IgD-negative memory B cell (primary cell): ENCODE data around the gene ARRB1. TPM values are rescaled to one million over a fixed set of nuclear protein-coding genes. Genes with fewer than 3 reads are reported as not detected.
"Not testable (repeated sequence)": the region's sequence is repeated elsewhere in the genome, so short reads cannot be mapped to it uniquely, and the experiment has no call there.

Source experiments
- H3K27ac Mint-ChIP-seq, 3 donors: one replicate each; pipeline ENCODE4 v1.8.0; 2020 to 2022; ENCODE audit warnings: mild to moderate bottlenecking in 3 of 3, mixed read lengths in 3 of 3, moderate library complexity in 1 of 3
- H3K27me3 Mint-ChIP-seq: one replicate; pipeline ENCODE4 v1.8.0; 2021; ENCODE audit warnings: mixed read lengths
- H3K36me3 Mint-ChIP-seq: one replicate; pipeline ENCODE4 v1.8.0; 2020; ENCODE audit warnings: mild to moderate bottlenecking, mixed read lengths
- H3K4me1 Mint-ChIP-seq, 3 donors: one replicate each; pipeline ENCODE4 v1.8.0; 2020 to 2022; ENCODE audit warnings: mixed read lengths in 3 of 3, mild to moderate bottlenecking in 1 of 3
- H3K4me3 Mint-ChIP-seq, 4 donors: one replicate each; pipeline ENCODE4 v1.8.0; 2020 to 2022; ENCODE audit warnings: mild to moderate bottlenecking in 4 of 4, mixed read lengths in 4 of 4, moderate library complexity in 3 of 4
- H3K9me3 Mint-ChIP-seq, 3 donors: one replicate each; pipeline ENCODE4 v1.8.0; 2020 to 2021; ENCODE audit warnings: mixed read lengths in 3 of 3, mild to moderate bottlenecking in 1 of 3
- polyA plus RNA-seq: library from polyadenylated mRNA; unstranded; fragments of 300-500 nt; fragmentation: Illumina TruSeq; gene quantifications from one replicate; pipeline ENCODE4 v1.2.3, GENCODE V29; 2021

Gene ARRB1
- polyA plus RNA-seq, 1 donor from 2014 or later, result 3.0 TPM

- H3K27me3 Mint-ChIP-seq, result peaks cover 3% of the 10 kb centered on the region
- H3K4me1 Mint-ChIP-seq, result peaks cover 2 to 7% (median 3%) of the 10 kb centered on the region in 3 donors
- H3K36me3 Mint-ChIP-seq, result no peaks in the 10 kb centered on the region
- H3K27ac Mint-ChIP-seq, result no peak overlapping the region
- H3K4me3 Mint-ChIP-seq, result no peak overlapping the region
- no peaks in the 10 kb centered on the region for H3K9me3 Mint-ChIP-seq
These were observed 28.8 kb upstream of the ARRB1 start for GRCh38 chr11:75380245-75380644.

GRCh38 chr11:75378776-75379175 is 27.3 kb upstream of the ARRB1 start:
- H3K4me3 Mint-ChIP-seq, H3K36me3 Mint-ChIP-seq, H3K9me3 Mint-ChIP-seq, H3K4me1 Mint-ChIP-seq, H3K27ac Mint-ChIP-seq, H3K27me3 Mint-ChIP-seq: not testable (repeated sequence)

- Mint-ChIP-seq H3K36me3 (no peaks in the 10 kb centered on the region), H3K4me3 (no peak overlapping the region), H3K27me3 (peaks cover 3% of the 10 kb centered on the region), H3K27ac (no peak overlapping the region), H3K4me1 (no peaks in the 10 kb centered on the region), H3K9me3 (no peaks in the 10 kb centered on the region)
These were observed 24.7 kb upstream of the ARRB1 start for GRCh38 chr11:75376175-75376574.

- Mint-ChIP-seq H3K9me3 (no peaks in the 10 kb centered on the region), H3K27ac (no peak overlapping the region), H3K4me1 (no peaks in the 10 kb centered on the region), H3K27me3 (peaks cover 3% of the 10 kb centered on the region), H3K36me3 (no peaks in the 10 kb centered on the region), H3K4me3 (no peak overlapping the region)
These were observed 24.2 kb upstream of the ARRB1 start for GRCh38 chr11:75375626-75376025.

GRCh38 chr11:75374646-75375045 is 23.2 kb upstream of the ARRB1 start:
- Mint-ChIP-seq H3K4me1 (peaks cover 0 to 2% (median 0%) of the 10 kb centered on the region in 3 donors), H3K27me3 (peaks cover 6% of the 10 kb centered on the region), H3K9me3 (no peaks in the 10 kb centered on the region), H3K36me3 (no peaks in the 10 kb centered on the region), H3K4me3 (no peak overlapping the region), H3K27ac (no peak overlapping the region)

GRCh38 chr11:75373201-75373600 is 21.7 kb upstream of the ARRB1 start:
- Mint-ChIP-seq H3K9me3 (no peaks in the 10 kb centered on the region), H3K27ac (no peak overlapping the region), H3K4me3 (no peak overlapping the region), H3K27me3 (peaks cover 6% of the 10 kb centered on the region), H3K36me3 (no peaks in the 10 kb centered on the region), H3K4me1 (peaks cover 0 to 2% (median 0%) of the 10 kb centered on the region in 3 donors)

- Mint-ChIP-seq H3K36me3 (no peaks in the 10 kb centered on the region), H3K4me3 (no peak overlapping the region), H3K9me3 (peaks cover 0 to 2% (median 0%) of the 10 kb centered on the region in 3 donors), H3K27me3 (peaks cover 6% of the 10 kb centered on the region), H3K27ac (no peak overlapping the region), H3K4me1 (peaks cover 0 to 2% (median 0%) of the 10 kb centered on the region in 3 donors)
These were observed 20.8 kb upstream of the ARRB1 start for GRCh38 chr11:75371949-75372876.

- Mint-ChIP-seq H3K27me3 (peaks cover 7% of the 10 kb centered on the region), H3K27ac (no peak overlapping the region), H3K4me1 (peaks cover 0 to 8% (median 8%) of the 10 kb centered on the region in 3 donors), H3K4me3 (no peak overlapping the region), H3K36me3 (no peaks in the 10 kb centered on the region), H3K9me3 (peaks cover 0 to 2% (median 0%) of the 10 kb centered on the region in 3 donors)
These were observed 18.2 kb upstream of the ARRB1 start for GRCh38 chr11:75369560-75370255.

- H3K27ac Mint-ChIP-seq, H3K4me3 Mint-ChIP-seq, H3K27me3 Mint-ChIP-seq, H3K36me3 Mint-ChIP-seq, H3K9me3 Mint-ChIP-seq, H3K4me1 Mint-ChIP-seq: not testable (repeated sequence)
These were observed 15.4 kb upstream of the ARRB1 start for GRCh38 chr11:75366826-75367225.

- Mint-ChIP-seq H3K4me1 (peaks cover 0 to 9% (median 8%) of the 10 kb centered on the region in 3 donors), H3K36me3 (no peaks in the 10 kb centered on the region), H3K9me3 (peaks cover 0 to 2% (median 0%) of the 10 kb centered on the region in 3 donors), H3K27ac (peak overlapping the region in 2 of 3 donors; percentile 29 to 59), H3K27me3 (peaks cover 9% of the 10 kb centered on the region), H3K4me3 (no peak overlapping the region)
These were observed 14.3 kb upstream of the ARRB1 start for GRCh38 chr11:75365711-75366181.

GRCh38 chr11:75362285-75362684 is 10.8 kb upstream of the ARRB1 start:
- not testable (repeated sequence) for H3K27ac Mint-ChIP-seq, H3K4me3 Mint-ChIP-seq, H3K36me3 Mint-ChIP-seq, H3K9me3 Mint-ChIP-seq, H3K27me3 Mint-ChIP-seq
- peaks cover 0 to 19% (median 11%) of the 10 kb centered on the region in 3 donors for H3K4me1 Mint-ChIP-seq

GRCh38 chr11:75356613-75357012 is 5.2 kb upstream of the ARRB1 start:
- no peaks in the 10 kb centered on the region for H3K9me3 Mint-ChIP-seq
- peaks cover 7 to 18% (median 16%) of the 10 kb centered on the region in 3 donors for H3K4me1 Mint-ChIP-seq
- H3K36me3 Mint-ChIP-seq, result peaks cover 2% of the 10 kb centered on the region
- peaks cover 10% of the 10 kb centered on the region for H3K27me3 Mint-ChIP-seq
- no peak overlapping the region for H3K4me3 Mint-ChIP-seq
- H3K27ac Mint-ChIP-seq, result no peak overlapping the region

- Mint-ChIP-seq H3K4me1 (peaks cover 13 to 20% (median 18%) of the 10 kb centered on the region in 3 donors), H3K27me3 (peaks cover 10% of the 10 kb centered on the region)
These were observed 3.6 kb upstream of the ARRB1 start for GRCh38 chr11:75355051-75355450.

GRCh38 chr11:75352588-75353206 is 1.2 kb upstream of the ARRB1 start:
- H3K27me3 Mint-ChIP-seq, result peaks cover 10% of the 10 kb centered on the region
- peaks cover 13 to 19% (median 14%) of the 10 kb centered on the region in 3 donors for H3K4me1 Mint-ChIP-seq

More at GRCh38 chr11:75355051-75355450, 3.6 kb upstream of the ARRB1 start:
- Mint-ChIP-seq H3K9me3 (no peaks in the 10 kb centered on the region), H3K36me3 (no peaks in the 10 kb centered on the region), H3K4me3 (no peak overlapping the region), H3K27ac (no peak overlapping the region)

More at GRCh38 chr11:75352588-75353206, 1.2 kb upstream of the ARRB1 start:
- Mint-ChIP-seq H3K27ac (peak overlapping the region in 2 of 3 donors; percentile 58 to 71), H3K4me3 (peak overlapping the region; percentile 84 to 91 (median 87)), H3K9me3 (no peaks in the 10 kb centered on the region), H3K36me3 (no peaks in the 10 kb centered on the region)
